ENCODE results near the gene PNPLA5.
A peak's percentile ranks its signal among the peaks of the same experiment; 100 is the strongest.
"Not testable (repeated sequence)": the region's sequence is repeated elsewhere in the genome, so short reads cannot be mapped to it uniquely, and the experiment has no call there.

DNA sequence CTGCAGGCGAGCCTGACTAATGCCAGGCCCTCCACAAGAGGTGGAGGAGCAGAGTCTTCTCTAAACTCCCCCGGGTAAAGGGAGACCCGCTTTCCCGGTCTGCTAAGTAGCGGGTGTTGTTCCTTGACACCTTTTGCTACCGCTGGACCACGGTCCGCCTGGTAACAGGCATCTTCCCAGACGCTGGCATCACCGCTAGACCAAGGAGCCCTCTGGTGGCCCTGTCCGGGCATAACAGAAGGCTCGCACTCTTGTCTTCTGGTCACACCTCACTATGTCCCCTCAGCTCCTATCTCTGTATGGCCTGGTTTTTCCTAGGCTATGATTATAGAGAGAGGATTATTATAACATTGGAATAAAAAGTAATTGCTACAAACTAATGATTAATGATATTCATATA lies 12.6 kb upstream of the PNPLA5 start:
- peak; percentile 33 to 34 for TF ChIP-seq CTCF (conservative IDR thresholded peaks at IDR 0.05 in 1 of 2, IDR thresholded peaks at IDR 0.05 in 1 of 2; ENCODE audit: low read depth in 1 of 2, low read length in 2 of 2)
- not testable (repeated sequence) for TF ChIP-seq EZH2 (IDR thresholded peaks at IDR 0.05; ENCODE audit: low read length, missing control alignments)

All from fibroblast of lung (primary cell).